Right atrium auricular region (tissue), 2 donors: ENCODE measurements around the gene GAP43. TPM values are rescaled to one million over a fixed set of nuclear protein-coding genes. Genes with fewer than 3 reads are reported as not detected.

Experiments
- DNase-seq: peaks from one replicate; pipeline ENCODE4 v3.0.0-alpha.2; 2019; ENCODE audit warnings: low spot score
- H3K27ac ChIP-seq, 2 donors: fragments of 200-600 bp; sonication (generic); 1 replicate in 1 of 2; 2 replicates in 1 of 2; pipeline ENCODE4 v1.5.1; 2016 to 2019
- H3K27me3 ChIP-seq, 2 donors: fragments of 200-600 bp; sonication (generic); one replicate each; pipeline versions ENCODE4 v1.5.1 to v1.6.0; 2017 to 2019
- H3K36me3 ChIP-seq: fragments of 200-600 bp; sonication (generic); one replicate; pipeline ENCODE4 v1.5.1; 2016
- H3K4me1 ChIP-seq, 2 donors: fragments of 200-600 bp; sonication (generic); one replicate each; pipeline versions ENCODE4 v1.5.1 to v1.6.0; 2017 to 2019
- H3K4me3 ChIP-seq, 2 donors: fragments of 200-600 bp; sonication (generic); 1 replicate in 1 of 2; 2 replicates in 1 of 2; pipeline ENCODE4 v1.5.1; 2017 to 2019; ENCODE audit warnings: mild to moderate bottlenecking in 1 of 2, moderate library complexity in 1 of 2
- H3K9me3 ChIP-seq, 2 donors: fragments of 200-600 bp; sonication (generic); one replicate each; pipeline ENCODE4 v1.5.1; 2019
- CTCF ChIP-seq, 2 donors: fragments of 200-600 bp; sonication (generic); IDR thresholded peaks; one replicate each; pipeline ENCODE4 v1.5.1; 2019; ENCODE audit warnings: antibody characterized with exemption in 2 of 2
- total RNA-seq, 2 donors: library from RNA; depleted of rRNA; stranded (reverse); fragments of >200 nt; gene quantifications; one replicate each; pipeline ENCODE4 v1.1.0, GENCODE V29; 2016

The GAP43 gene
- total RNA-seq, 2 donors from 2014 or later = 0.47 to 1.7 TPM

- H3K27me3 ChIP-seq = no peaks in the 10 kb centered on the region
- no peak for TF ChIP-seq CTCF (IDR thresholded peaks at IDR 0.05)
- H3K27ac ChIP-seq = no peak overlapping the region
- H3K9me3 ChIP-seq = peaks cover 0 to 3% of the 10 kb centered on the region in 2 donors
- H3K36me3 ChIP-seq = no peaks in the 10 kb centered on the region
- H3K4me1 ChIP-seq = no peaks in the 10 kb centered on the region
- DNase-seq = no peak
- H3K4me3 ChIP-seq = no peak overlapping the region
Measured at GRCh38 chr3:115581362-115582135, 41.8 kb upstream of the GAP43 start.

- no peaks in the 10 kb centered on the region for H3K36me3 ChIP-seq
- no peak overlapping the region for H3K4me3 ChIP-seq
- H3K27ac ChIP-seq = no peak overlapping the region
- no peak for TF ChIP-seq CTCF (IDR thresholded peaks at IDR 0.05)
- no peaks in the 10 kb centered on the region for H3K4me1 ChIP-seq
- no peaks in the 10 kb centered on the region for H3K27me3 ChIP-seq
- DNase-seq = no peak
- H3K9me3 ChIP-seq = peaks cover 0 to 3% of the 10 kb centered on the region in 2 donors
Measured at GRCh38 chr3:115588201-115589115, 34.9 kb upstream of the GAP43 start.

GRCh38 chr3:115590873-115591272 lies 32.4 kb upstream of the GAP43 start:
- Histone ChIP-seq H3K4me1 (no peaks in the 10 kb centered on the region), H3K9me3 (peaks cover 0 to 23% of the 10 kb centered on the region in 2 donors), H3K36me3 (no peaks in the 10 kb centered on the region), H3K27ac (no peak overlapping the region), H3K4me3 (no peak overlapping the region), H3K27me3 (no peaks in the 10 kb centered on the region)
- DNase-seq = no peak
- no peak for TF ChIP-seq CTCF (IDR thresholded peaks at IDR 0.05)

- no peak overlapping the region for H3K4me3 ChIP-seq
- no peaks in the 10 kb centered on the region for H3K4me1 ChIP-seq
- no peaks in the 10 kb centered on the region for H3K36me3 ChIP-seq
- no peak for DNase-seq
- H3K27ac ChIP-seq = no peak overlapping the region
- no peaks in the 10 kb centered on the region for H3K27me3 ChIP-seq
- H3K9me3 ChIP-seq = peaks cover 0 to 23% of the 10 kb centered on the region in 2 donors
- no peak for TF ChIP-seq CTCF (IDR thresholded peaks at IDR 0.05)
Measured at GRCh38 chr3:115595611-115596275, 27.6 kb upstream of the GAP43 start.

GRCh38 chr3:115598216-115598615 lies 25.1 kb upstream of the GAP43 start:
- DNase-seq = no peak
- Histone ChIP-seq H3K36me3 (no peaks in the 10 kb centered on the region), H3K27me3 (no peaks in the 10 kb centered on the region), H3K27ac (no peak overlapping the region), H3K4me3 (no peak overlapping the region), H3K9me3 (peaks cover 0 to 23% of the 10 kb centered on the region in 2 donors), H3K4me1 (no peaks in the 10 kb centered on the region)
- TF ChIP-seq CTCF (IDR thresholded peaks at IDR 0.05) = no peak
